ENCODE data around the gene PUM1.

DNA sequence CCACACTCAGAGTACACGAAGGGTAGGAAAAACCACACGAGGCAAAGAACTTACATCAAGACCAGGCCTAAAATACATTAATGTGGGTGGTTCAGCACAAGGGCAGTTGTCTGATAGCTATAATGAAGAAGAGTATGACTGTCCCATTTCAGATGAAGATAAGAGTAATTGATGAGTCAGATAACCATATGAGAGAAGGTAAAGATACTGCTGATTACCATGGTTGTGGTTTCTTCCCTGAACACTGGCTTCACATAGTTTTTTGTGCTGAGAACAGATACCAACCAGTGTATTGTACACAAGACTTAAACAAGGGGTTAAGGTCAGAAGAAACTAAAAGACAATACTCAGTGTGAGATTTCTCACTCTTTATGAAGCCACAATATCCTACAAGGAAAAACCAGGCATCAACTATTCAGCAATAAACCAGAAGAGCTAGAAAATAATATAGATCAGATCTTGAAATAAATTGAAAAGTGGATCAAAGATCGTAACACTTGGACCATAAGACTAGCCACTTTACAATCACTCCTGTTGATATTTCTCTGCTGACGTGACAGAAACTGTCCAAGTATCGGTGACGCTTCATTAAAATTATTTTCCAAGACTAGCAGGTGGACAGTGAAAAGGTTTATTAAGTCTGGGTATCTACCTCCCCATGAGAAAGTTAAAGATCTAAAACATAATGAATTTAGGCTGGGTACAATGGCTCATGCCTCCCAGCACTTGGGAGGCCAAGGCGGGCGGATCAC, 28.6 kb downstream of the PUM1 start:
- TF ChIP-seq, protein P1, sequence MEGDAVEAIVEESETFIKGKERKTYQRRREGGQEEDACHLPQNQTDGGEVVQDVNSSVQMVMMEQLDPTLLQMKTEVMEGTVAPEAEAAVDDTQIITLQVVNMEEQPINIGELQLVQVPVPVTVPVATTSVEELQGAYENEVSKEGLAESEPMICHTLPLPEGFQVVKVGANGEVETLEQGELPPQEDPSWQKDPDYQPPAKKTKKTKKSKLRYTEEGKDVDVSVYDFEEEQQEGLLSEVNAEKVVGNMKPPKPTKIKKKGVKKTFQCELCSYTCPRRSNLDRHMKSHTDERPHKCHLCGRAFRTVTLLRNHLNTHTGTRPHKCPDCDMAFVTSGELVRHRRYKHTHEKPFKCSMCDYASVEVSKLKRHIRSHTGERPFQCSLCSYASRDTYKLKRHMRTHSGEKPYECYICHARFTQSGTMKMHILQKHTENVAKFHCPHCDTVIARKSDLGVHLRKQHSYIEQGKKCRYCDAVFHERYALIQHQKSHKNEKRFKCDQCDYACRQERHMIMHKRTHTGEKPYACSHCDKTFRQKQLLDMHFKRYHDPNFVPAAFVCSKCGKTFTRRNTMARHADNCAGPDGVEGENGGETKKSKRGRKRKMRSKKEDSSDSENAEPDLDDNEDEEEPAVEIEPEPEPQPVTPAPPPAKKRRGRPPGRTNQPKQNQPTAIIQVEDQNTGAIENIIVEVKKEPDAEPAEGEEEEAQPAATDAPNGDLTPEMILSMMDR (conservative IDR thresholded peaks at IDR 0.05; ENCODE audit: low read depth, low read length) = no peak
- TF ChIP-seq MAZ (IDR thresholded peaks at IDR 0.05; ENCODE audit: borderline replicate concordance, low read depth, low read length) (no peak), POLR2A (IDR thresholded peaks at IDR 0.05; ENCODE audit: low read depth, low read length) (no peak), CEBPB (IDR thresholded peaks at IDR 0.05; ENCODE audit: low read depth, low read length) (no peak), RCOR1 (IDR thresholded peaks at IDR 0.05; ENCODE audit: insufficient replicate concordance, low read length) (no peak), FOS (IDR thresholded peaks at IDR 0.05; ENCODE audit: low read depth, low read length) (no peak), RAD21 (IDR thresholded peaks at IDR 0.05; ENCODE audit: low read length) (no peak), RFX5 (IDR thresholded peaks at IDR 0.05; ENCODE audit: low read depth, low read length) (no peak), MAFK (IDR thresholded peaks at IDR 0.05; ENCODE audit: low read depth, low read length) (peak; percentile 52), NFE2L2 (IDR thresholded peaks at IDR 0.05; ENCODE audit: low read depth, low read length) (no peak), SMC3 (IDR thresholded peaks at IDR 0.05; ENCODE audit: low read depth, low read length) (no peak), MXI1 (IDR thresholded peaks at IDR 0.05; ENCODE audit: borderline replicate concordance, low read depth, low read length) (no peak)
- TF ChIP-seq, protein P2, sequence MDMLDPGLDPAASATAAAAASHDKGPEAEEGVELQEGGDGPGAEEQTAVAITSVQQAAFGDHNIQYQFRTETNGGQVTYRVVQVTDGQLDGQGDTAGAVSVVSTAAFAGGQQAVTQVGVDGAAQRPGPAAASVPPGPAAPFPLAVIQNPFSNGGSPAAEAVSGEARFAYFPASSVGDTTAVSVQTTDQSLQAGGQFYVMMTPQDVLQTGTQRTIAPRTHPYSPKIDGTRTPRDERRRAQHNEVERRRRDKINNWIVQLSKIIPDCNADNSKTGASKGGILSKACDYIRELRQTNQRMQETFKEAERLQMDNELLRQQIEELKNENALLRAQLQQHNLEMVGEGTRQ (IDR thresholded peaks at IDR 0.05; ENCODE audit: low read depth, low read length) = no peak

Data from IMR-90 (cell line).